Ovary (tissue), 9 donors: ENCODE measurements around the gene AGBL5. TPM values are rescaled to one million over a fixed set of nuclear protein-coding genes. Genes with fewer than 3 reads are reported as not detected.

Source experiments
- DNase-seq, 5 donors: peaks; one replicate each; pipeline ENCODE4 v3.0.0-alpha.2; 2019 to 2020
- H3K27ac ChIP-seq, 2 donors: fragments of 200-600 bp; one replicate each; pipeline versions ENCODE4 v1.5.1 to v1.8.0; 2019 to 2022
- H3K27me3 ChIP-seq: fragments of 200-600 bp; one replicate; pipeline ENCODE4 v1.8.0; 2022
- H3K36me3 ChIP-seq: fragments of 200-600 bp; sonication (generic); one replicate; pipeline ENCODE4 v1.5.1; 2019
- H3K4me1 ChIP-seq: one replicate; pipeline ENCODE4 v1.8.1; 2013; ENCODE audit warnings: mild to moderate bottlenecking, moderate library complexity; ENCODE audit not compliant: insufficient read depth
- H3K4me3 ChIP-seq: fragments of 200-600 bp; sonication (generic); one replicate; pipeline ENCODE4 v1.5.1; 2017
- H3K9me3 ChIP-seq, 2 donors: fragments of 200-600 bp in 1 of 2; sonication (generic) in 1 of 2; one replicate each; pipeline versions ENCODE4 v1.5.1 to v1.8.1; 2013 to 2019; ENCODE audit warnings: mild to moderate bottlenecking in 1 of 2, moderate library complexity in 1 of 2
- CTCF ChIP-seq, 3 donors: fragments of 450-650 bp in 2 of 3; fragments of 200-600 bp in 1 of 3; IDR thresholded peaks; one replicate each; pipeline versions ENCODE4 v1.5.1 to v1.8.0; 2016 to 2022; ENCODE audit warnings: antibody characterized with exemption in 3 of 3, mild to moderate bottlenecking in 1 of 3
- EP300 ChIP-seq: sonication (generic); formaldehyde crosslinking; IDR thresholded peaks from one replicate; pipeline ENCODE4 v1.6.1; 2017; ENCODE audit warnings: antibody characterized with exemption
- POLR2A ChIP-seq: fragments of 450-650 bp; IDR thresholded peaks from one replicate; pipeline ENCODE4 v1.6.1; 2017; ENCODE audit warnings: antibody characterized with exemption, mild to moderate bottlenecking, moderate library complexity
- WGBS, 3 donors: extraction: QIAGEN DNeasy Blood & Tissue Kit in 1 of 3; methylation state at CpG; one replicate each; pipeline versions ENCODE4 v1.1.5 to v1.1.7; 2013 to 2017; 5-methylcytosine and 5-hydroxymethylcytosine counted together
- intact Hi-C, 4 donors: fragments of 100-400 bp; cut with DNase I; formaldehyde crosslinking; loops; one replicate each; pipeline versions ENCODE4 v1.11.0 to v1.15.1; 2022 to 2023
- polyA plus RNA-seq, 2 donors: library from polyadenylated mRNA; stranded (reverse); fragments of 200-250 nt in 1 of 2; fragments of 350-450 nt in 1 of 2; fragmentation: Illumina TruSeq in 1 of 2; extraction: RNeasy Lipid Tissue Mini Kit (QIAGEN cat#74804) in 1 of 2; gene quantifications; one replicate each; pipeline ENCODE4 v1.2.3, GENCODE V29; 2013 to 2014
- total RNA-seq, 7 donors: library from RNA; depleted of rRNA in 2 of 7; stranded (reverse); fragments of >200 nt in 2 of 7; fragmentation: NEBNext Ultra II Directional in 3 of 7; extraction: Animal tissue kit (Norgen Biotek cat#: 25700) in 3 of 7; gene quantifications; one replicate each; pipeline versions ENCODE4 v1.1.0 to v1.2.4, GENCODE V29; 2016 to 2023
- donor health status: DM: no; HTN: no; CAD: no; lungs with moderate emphysema.
- donor health status: DM: no; HTN: no; CAD: no.
- donor health status: Bipolar disorder and iron deficiency.
- donor health status: DM: yes; HTN: yes; CAD: no.
- donor health status: DM: no; HTN: no; CAD: no.
- donor health status: DM: yes; HTN: yes; CAD: no.

The AGBL5 gene
- total and polyA plus RNA-seq, 9 donors, result 11.7 to 26.9 (median 23.9) TPM

GRCh38 chr2:27089111-27089954 is 37.9 kb downstream of the AGBL5 start:
- Histone ChIP-seq H3K36me3 (no peaks in the 10 kb centered on the region), H3K27me3 (no peaks in the 10 kb centered on the region), H3K9me3 (no peaks in the 10 kb centered on the region), H3K4me3 (no peak overlapping the region), H3K4me1 (peaks cover 3% of the 10 kb centered on the region), H3K27ac (no peak overlapping the region)
- intact Hi-C loops, result loop anchor here (5.0 to 10.0 kb wide), 4 partner anchors 37 to 115 kb away; partner anchors contain the start of genes AGBL5 (in 2 of the 4), MAPRE3 (in 2 of the 4) and TMEM214 (in 2 of the 4)
- 87 to 92% (median 88%) methylated on average over 14 of the region's 14 CpGs for WGBS, 3 donors
- DNase-seq, result peak in 1 of 5 donors; percentile 19
- no peak for TF ChIP-seq EP300
- no peak for TF ChIP-seq CTCF (IDR thresholded peaks at IDR 0.05)
- no peak for TF ChIP-seq POLR2A

GRCh38 chr2:27091746-27092695 is 40.6 kb downstream of the AGBL5 start:
- Histone ChIP-seq H3K27ac (no peak overlapping the region), H3K9me3 (no peaks in the 10 kb centered on the region), H3K4me3 (no peak overlapping the region), H3K36me3 (no peaks in the 10 kb centered on the region), H3K4me1 (peaks cover under 1% of the 10 kb centered on the region), H3K27me3 (no peaks in the 10 kb centered on the region)
- WGBS, 3 donors, result 73 to 77% (median 74%) methylated on average over 25 of the region's 25 CpGs
- TF ChIP-seq POLR2A (no peak), CTCF (IDR thresholded peaks at IDR 0.05) (no peak), EP300 (no peak)
- intact Hi-C loops, result loop anchor here in 1 of 4 donors (10.0 kb wide), 1 partner anchor 183 kb away; the partner anchor contains the start of gene DNAJC5G
- peak in 1 of 5 donors; percentile 14 for DNase-seq

GRCh38 chr2:27092696-27093429 is 41.4 kb downstream of the AGBL5 start:
- Histone ChIP-seq H3K4me3 (no peak overlapping the region), H3K36me3 (no peaks in the 10 kb centered on the region), H3K27ac (no peak overlapping the region), H3K9me3 (no peaks in the 10 kb centered on the region), H3K27me3 (no peaks in the 10 kb centered on the region), H3K4me1 (no peaks in the 10 kb centered on the region)
- TF ChIP-seq EP300 (no peak), CTCF (IDR thresholded peaks at IDR 0.05) (no peak), POLR2A (no peak)
- WGBS, 3 donors, result 51 to 65% (median 59%) methylated on average over 10 of the region's 10 CpGs
- DNase-seq, result peak in 2 of 5 donors; percentile 21 to 57
- intact Hi-C loops, result loop anchor here in 1 of 4 donors (10.0 kb wide), 1 partner anchor 182 kb away; the partner anchor contains the start of gene DNAJC5G
